HepG2 (cell line): Measurements from ENCODE around the gene DALRD3. TPM values are rescaled to one million over a fixed set of nuclear protein-coding genes. Genes with fewer than 3 reads are reported as not detected.
A peak's percentile ranks its signal among the peaks of the same experiment; 100 is the strongest.

Experiments used
- ATF7 ChIP-seq, 2 experiments: fragments of 450-650 bp in 1 of 2; sonication (generic) in 1 of 2; formaldehyde crosslinking in 1 of 2; IDR thresholded peaks; 2 replicates each; pipeline versions ENCODE4 v1.4.0 to v1.6.1; 2016 to 2020; ENCODE audit warnings: antibody characterized with exemption in 1 of 2, mild to moderate bottlenecking in 1 of 2, missing genetic modification reagents in 1 of 2
- CREM ChIP-seq, 2 experiments: sonication (generic) in 1 of 2; formaldehyde crosslinking in 1 of 2; IDR thresholded peaks; 2 replicates each; pipeline versions ENCODE4 v1.4.0 to v1.6.1; 2016 to 2020; ENCODE audit warnings: antibody characterized with exemption in 1 of 2, mild to moderate bottlenecking in 1 of 2, missing genetic modification reagents in 1 of 2
- DPF2 ChIP-seq: sonication (generic); formaldehyde crosslinking; IDR thresholded peaks from 2 replicates; pipeline ENCODE4 v1.4.0; 2020; ENCODE audit warnings: mild to moderate bottlenecking, low read depth, missing genetic modification reagents, borderline replicate concordance
- EHMT2 ChIP-seq: fragments of 200-600 bp; sonication (generic); IDR thresholded peaks from 2 replicates; pipeline ENCODE4 v1.7.0; 2017; ENCODE audit warnings: antibody characterized with exemption, low read depth, low read length, borderline replicate concordance
- HNRNPK ChIP-seq: fragments of 200-400 bp; formaldehyde crosslinking; IDR thresholded peaks from 2 replicates; pipeline ENCODE4 v1.6.1; 2018; ENCODE audit warnings: low read length, low read depth, moderate library complexity, mild to moderate bottlenecking; ENCODE audit not compliant: poor library complexity, severe bottlenecking
- HNRNPL ChIP-seq: fragments of 200-400 bp; formaldehyde crosslinking; IDR thresholded peaks from 2 replicates; pipeline ENCODE4 v1.6.1; 2017; ENCODE audit warnings: mild to moderate bottlenecking, low read depth, low read length
- HOXA7 ChIP-seq: sonication (generic); formaldehyde crosslinking; IDR thresholded peaks from 2 replicates; pipeline ENCODE4 v1.8.1; 2022; ENCODE audit warnings: mild to moderate bottlenecking, missing genetic modification reagents, moderate library complexity
- KDM3A ChIP-seq: IDR thresholded peaks from 2 replicates; pipeline ENCODE4 v1.6.1; 2018; ENCODE audit warnings: low read depth, missing compliant biosample characterization
- MZF1 ChIP-seq: sonication (generic); formaldehyde crosslinking; IDR thresholded peaks from 2 replicates; pipeline ENCODE4 v1.8.1; 2023; ENCODE audit warnings: mild to moderate bottlenecking, missing genetic modification reagents, borderline replicate concordance
- PTBP1 ChIP-seq: fragments of 200-400 bp; formaldehyde crosslinking; IDR thresholded peaks from 2 replicates; pipeline ENCODE4 v1.6.1; 2018; ENCODE audit warnings: low read length, low read depth; ENCODE audit not compliant: poor library complexity, severe bottlenecking
- RNF2 ChIP-seq: fragments of 450-650 bp; conservative IDR thresholded peaks from 2 replicates; pipeline ENCODE4 v1.6.1; 2016; ENCODE audit warnings: low read depth
- ZNF296 ChIP-seq: sonication (generic); formaldehyde crosslinking; conservative IDR thresholded peaks from 2 replicates; pipeline ENCODE4 v1.5.0; 2020; ENCODE audit warnings: mild to moderate bottlenecking, missing genetic modification reagents
- ZNF547 ChIP-seq: sonication (generic); formaldehyde crosslinking; IDR thresholded peaks from 2 replicates; pipeline ENCODE4 v1.5.1; 2020; ENCODE audit warnings: mild to moderate bottlenecking, missing genetic modification reagents
- polyA plus RNA-seq, 8 experiments: library from polyadenylated mRNA; depleted of rRNA in 3 of 8; stranded (reverse) in 7 of 8; unstranded in 1 of 8; fragments of >200 nt; fragmentation: Illumina TruSeq in 4 of 8; extraction: Trizol in 4 of 8; gene quantifications; 2 replicates each; pipeline versions ENCODE4 v1.2.1 to v1.2.3, GENCODE V29; 2011 to 2016; ENCODE audit warnings: low read depth in 4 of 8, missing spikeins in 1 of 8, mixed read lengths in 1 of 8; ENCODE audit not compliant: insufficient read depth in 1 of 8
- total RNA-seq, 5 experiments: library from RNA; depleted of rRNA; stranded (reverse); fragments of >200 nt; fragmentation: Illumina TruSeq; extraction: Trizol; gene quantifications; 2 replicates each; pipeline ENCODE4 v1.2.3, GENCODE V29; 2016; ENCODE audit warnings: low read depth in 1 of 5
- TF ChIP-seq, protein P1 (sequence below): sonication (generic); formaldehyde crosslinking; IDR thresholded peaks from 2 replicates; pipeline ENCODE4 v1.4.0; 2020; ENCODE audit warnings: mild to moderate bottlenecking, missing genetic modification reagents
- TF ChIP-seq, protein P2 (sequence below): IDR thresholded peaks from 2 replicates; pipeline ENCODE4 v1.6.1; 2018; ENCODE audit warnings: missing genetic modification reagents, mild to moderate bottlenecking, missing compliant biosample characterization
- TF ChIP-seq, protein P3 (sequence below): sonication (generic); formaldehyde crosslinking; IDR thresholded peaks from 2 replicates; pipeline ENCODE4 v1.4.0; 2020; ENCODE audit warnings: mild to moderate bottlenecking, missing genetic modification reagents, borderline replicate concordance

The DALRD3 gene
- total and polyA plus RNA-seq, 2 of the 13 experiments (the other 11 are each of a cell fraction or from before 2014, with no cell fraction given) = 19.9 to 36.5 TPM

DNA sequence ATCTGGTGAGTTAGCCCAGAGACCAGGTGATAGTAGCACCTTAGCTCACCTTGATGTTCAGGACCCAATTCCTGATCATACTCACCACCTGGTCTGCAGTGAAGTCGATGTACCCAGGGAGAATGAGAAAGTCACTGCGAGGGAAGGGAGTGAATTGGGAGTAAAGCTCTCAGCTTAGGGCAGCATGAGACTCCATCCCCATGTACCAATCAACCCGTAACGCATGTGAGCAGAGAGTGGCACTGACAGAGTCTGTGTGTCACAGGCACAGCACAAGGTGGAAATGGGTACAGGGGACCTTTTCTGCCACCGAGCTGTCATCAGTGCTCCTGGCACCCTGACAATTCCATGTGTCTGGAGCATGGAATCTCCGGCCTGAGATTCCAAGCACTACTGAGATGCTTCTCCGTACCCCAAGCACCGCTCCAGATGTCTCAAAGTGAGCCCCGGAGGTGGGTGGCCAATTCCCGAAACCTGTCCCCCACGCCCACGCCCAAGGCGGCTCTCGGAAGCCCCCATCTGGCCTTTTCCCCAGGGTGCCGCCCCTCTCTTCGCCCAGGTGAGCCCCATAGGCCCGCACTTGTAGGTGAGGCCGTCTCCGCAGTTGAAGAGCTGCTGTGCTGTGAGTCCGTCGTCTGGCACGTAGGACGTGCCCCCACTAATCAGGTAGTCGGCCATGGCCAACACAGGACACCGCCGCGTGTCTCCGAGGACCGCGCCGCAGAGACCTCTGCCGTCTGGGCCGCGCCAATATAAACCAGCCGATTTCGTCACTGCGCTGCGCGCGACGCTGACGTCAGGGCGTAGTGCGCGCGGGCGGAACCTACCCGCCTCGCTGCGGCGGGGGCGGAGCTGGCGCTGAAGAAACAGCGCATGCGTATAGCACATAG, 10.5 kb upstream of the DALRD3 start, which contains the start of gene IMPDH2 (continued):
- TF ChIP-seq, protein P1, sequence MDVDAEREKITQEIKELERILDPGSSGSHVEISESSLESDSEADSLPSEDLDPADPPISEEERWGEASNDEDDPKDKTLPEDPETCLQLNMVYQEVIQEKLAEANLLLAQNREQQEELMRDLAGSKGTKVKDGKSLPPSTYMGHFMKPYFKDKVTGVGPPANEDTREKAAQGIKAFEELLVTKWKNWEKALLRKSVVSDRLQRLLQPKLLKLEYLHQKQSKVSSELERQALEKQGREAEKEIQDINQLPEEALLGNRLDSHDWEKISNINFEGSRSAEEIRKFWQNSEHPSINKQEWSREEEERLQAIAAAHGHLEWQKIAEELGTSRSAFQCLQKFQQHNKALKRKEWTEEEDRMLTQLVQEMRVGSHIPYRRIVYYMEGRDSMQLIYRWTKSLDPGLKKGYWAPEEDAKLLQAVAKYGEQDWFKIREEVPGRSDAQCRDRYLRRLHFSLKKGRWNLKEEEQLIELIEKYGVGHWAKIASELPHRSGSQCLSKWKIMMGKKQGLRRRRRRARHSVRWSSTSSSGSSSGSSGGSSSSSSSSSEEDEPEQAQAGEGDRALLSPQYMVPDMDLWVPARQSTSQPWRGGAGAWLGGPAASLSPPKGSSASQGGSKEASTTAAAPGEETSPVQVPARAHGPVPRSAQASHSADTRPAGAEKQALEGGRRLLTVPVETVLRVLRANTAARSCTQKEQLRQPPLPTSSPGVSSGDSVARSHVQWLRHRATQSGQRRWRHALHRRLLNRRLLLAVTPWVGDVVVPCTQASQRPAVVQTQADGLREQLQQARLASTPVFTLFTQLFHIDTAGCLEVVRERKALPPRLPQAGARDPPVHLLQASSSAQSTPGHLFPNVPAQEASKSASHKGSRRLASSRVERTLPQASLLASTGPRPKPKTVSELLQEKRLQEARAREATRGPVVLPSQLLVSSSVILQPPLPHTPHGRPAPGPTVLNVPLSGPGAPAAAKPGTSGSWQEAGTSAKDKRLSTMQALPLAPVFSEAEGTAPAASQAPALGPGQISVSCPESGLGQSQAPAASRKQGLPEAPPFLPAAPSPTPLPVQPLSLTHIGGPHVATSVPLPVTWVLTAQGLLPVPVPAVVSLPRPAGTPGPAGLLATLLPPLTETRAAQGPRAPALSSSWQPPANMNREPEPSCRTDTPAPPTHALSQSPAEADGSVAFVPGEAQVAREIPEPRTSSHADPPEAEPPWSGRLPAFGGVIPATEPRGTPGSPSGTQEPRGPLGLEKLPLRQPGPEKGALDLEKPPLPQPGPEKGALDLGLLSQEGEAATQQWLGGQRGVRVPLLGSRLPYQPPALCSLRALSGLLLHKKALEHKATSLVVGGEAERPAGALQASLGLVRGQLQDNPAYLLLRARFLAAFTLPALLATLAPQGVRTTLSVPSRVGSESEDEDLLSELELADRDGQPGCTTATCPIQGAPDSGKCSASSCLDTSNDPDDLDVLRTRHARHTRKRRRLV = peak; percentile 90
- TF ChIP-seq ATF7 (IDR thresholded peaks at IDR 0.05) (peak; percentile 87), ATF7 (CRISPR knock-in tag; IDR thresholded peaks at IDR 0.05) (peak; percentile 95), MZF1 (CRISPR knock-in tag) (no peak), KDM3A (peak; percentile 73; the same call in 1 of the 2 replicates), CREM (IDR thresholded peaks at IDR 0.05) (peak; percentile 92), CREM (CRISPR knock-in tag; IDR thresholded peaks at IDR 0.05) (peak; percentile 62), ZNF547 (CRISPR knock-in tag) (peak; percentile 85), DPF2 (CRISPR knock-in tag) (no peak), RNF2 (peak; percentile 91; the same call in 1 of the 2 replicates), PTBP1 (peak; percentile 86), HNRNPK (peak; percentile 83), HOXA7 (no peak), ZNF296 (no peak; the same call in 1 of the 2 replicates), EHMT2 (no peak), HNRNPL (peak; percentile 69)
- TF ChIP-seq, protein P2, sequence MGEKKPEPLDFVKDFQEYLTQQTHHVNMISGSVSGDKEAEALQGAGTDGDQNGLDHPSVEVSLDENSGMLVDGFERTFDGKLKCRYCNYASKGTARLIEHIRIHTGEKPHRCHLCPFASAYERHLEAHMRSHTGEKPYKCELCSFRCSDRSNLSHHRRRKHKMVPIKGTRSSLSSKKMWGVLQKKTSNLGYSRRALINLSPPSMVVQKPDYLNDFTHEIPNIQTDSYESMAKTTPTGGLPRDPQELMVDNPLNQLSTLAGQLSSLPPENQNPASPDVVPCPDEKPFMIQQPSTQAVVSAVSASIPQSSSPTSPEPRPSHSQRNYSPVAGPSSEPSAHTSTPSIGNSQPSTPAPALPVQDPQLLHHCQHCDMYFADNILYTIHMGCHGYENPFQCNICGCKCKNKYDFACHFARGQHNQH (CRISPR knock-in tag) = peak; percentile 95
- TF ChIP-seq, protein P3, sequence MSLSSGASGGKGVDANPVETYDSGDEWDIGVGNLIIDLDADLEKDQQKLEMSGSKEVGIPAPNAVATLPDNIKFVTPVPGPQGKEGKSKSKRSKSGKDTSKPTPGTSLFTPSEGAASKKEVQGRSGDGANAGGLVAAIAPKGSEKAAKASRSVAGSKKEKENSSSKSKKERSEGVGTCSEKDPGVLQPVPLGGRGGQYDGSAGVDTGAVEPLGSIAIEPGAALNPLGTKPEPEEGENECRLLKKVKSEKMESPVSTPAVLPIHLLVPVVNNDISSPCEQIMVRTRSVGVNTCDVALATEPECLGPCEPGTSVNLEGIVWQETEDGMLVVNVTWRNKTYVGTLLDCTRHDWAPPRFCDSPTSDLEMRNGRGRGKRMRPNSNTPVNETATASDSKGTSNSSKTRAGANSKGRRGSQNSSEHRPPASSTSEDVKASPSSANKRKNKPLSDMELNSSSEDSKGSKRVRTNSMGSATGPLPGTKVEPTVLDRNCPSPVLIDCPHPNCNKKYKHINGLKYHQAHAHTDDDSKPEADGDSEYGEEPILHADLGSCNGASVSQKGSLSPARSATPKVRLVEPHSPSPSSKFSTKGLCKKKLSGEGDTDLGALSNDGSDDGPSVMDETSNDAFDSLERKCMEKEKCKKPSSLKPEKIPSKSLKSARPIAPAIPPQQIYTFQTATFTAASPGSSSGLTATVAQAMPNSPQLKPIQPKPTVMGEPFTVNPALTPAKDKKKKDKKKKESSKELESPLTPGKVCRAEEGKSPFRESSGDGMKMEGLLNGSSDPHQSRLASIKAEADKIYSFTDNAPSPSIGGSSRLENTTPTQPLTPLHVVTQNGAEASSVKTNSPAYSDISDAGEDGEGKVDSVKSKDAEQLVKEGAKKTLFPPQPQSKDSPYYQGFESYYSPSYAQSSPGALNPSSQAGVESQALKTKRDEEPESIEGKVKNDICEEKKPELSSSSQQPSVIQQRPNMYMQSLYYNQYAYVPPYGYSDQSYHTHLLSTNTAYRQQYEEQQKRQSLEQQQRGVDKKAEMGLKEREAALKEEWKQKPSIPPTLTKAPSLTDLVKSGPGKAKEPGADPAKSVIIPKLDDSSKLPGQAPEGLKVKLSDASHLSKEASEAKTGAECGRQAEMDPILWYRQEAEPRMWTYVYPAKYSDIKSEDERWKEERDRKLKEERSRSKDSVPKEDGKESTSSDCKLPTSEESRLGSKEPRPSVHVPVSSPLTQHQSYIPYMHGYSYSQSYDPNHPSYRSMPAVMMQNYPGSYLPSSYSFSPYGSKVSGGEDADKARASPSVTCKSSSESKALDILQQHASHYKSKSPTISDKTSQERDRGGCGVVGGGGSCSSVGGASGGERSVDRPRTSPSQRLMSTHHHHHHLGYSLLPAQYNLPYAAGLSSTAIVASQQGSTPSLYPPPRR (CRISPR knock-in tag) = peak; percentile 70; the same call in 1 of the 2 replicates
